GM12878 (cell line): Measurements from ENCODE around the gene UGT2A1.
"Not testable (repeated sequence)": the region's sequence is repeated elsewhere in the genome, so short reads cannot be mapped to it uniquely, and the experiment has no call there.

Experiments
- CHD2 ChIP-seq: IDR thresholded peaks from 2 replicates; pipeline ENCODE4 v1.6.1; 2011; ENCODE audit warnings: low read depth, low read length, improper control_type of control experiment, borderline replicate concordance
- CTCF ChIP-seq, 3 experiments: IDR thresholded peaks in 2 of 3; conservative IDR thresholded peaks in 1 of 3; 2 replicates each; pipeline ENCODE4 v1.5.1; 2011; ENCODE audit warnings: low read depth in 3 of 3, low read length in 3 of 3, mild to moderate bottlenecking in 3 of 3, control low read depth in 2 of 3, moderate library complexity in 2 of 3, inconsistent platforms in 1 of 3, mixed read lengths in 1 of 3; ENCODE audit not compliant: control insufficient read depth in 2 of 3, insufficient read depth in 1 of 3; ENCODE audit errors: extremely low read depth in 1 of 3
- MEF2A ChIP-seq: IDR thresholded peaks from 2 replicates; pipeline ENCODE4 v1.6.1; 2011; ENCODE audit warnings: low read depth, mild to moderate bottlenecking, low read length, moderate library complexity; ENCODE audit not compliant: insufficient read depth
- PAX5 ChIP-seq: IDR thresholded peaks from 2 replicates; pipeline ENCODE4 v1.6.1; 2011; ENCODE audit warnings: low read depth, low read length, borderline replicate concordance
- POLR2A ChIP-seq: IDR thresholded peaks from 2 replicates; pipeline ENCODE4 v1.6.1; 2011; ENCODE audit warnings: low read depth, mild to moderate bottlenecking, low read length

GRCh38 chr4:69664009-69664408 is 11.0 kb upstream of the UGT2A1 start:
- not testable (repeated sequence) for TF ChIP-seq CHD2; CTCF (IDR thresholded peaks at IDR 0.05 in 2 of 3, conservative IDR thresholded peaks at IDR 0.05 in 1 of 3; ENCODE audit: control insufficient read depth in 2 of 3, extremely low read depth in 1 of 3, insufficient read depth in 1 of 3, low read depth in 3 of 3, low read length in 3 of 3); MEF2A; POLR2A; PAX5
